GM12865 (cell line): ENCODE results near the gene LDLRAD2.

Experiments
- DNase-seq: peaks from one replicate; pipeline ENCODE4 v3.0.0; 2010; ENCODE audit warnings: low read depth
- H3K4me3 ChIP-seq: 2 replicates; pipeline ENCODE4 v1.5.1; 2011; ENCODE audit warnings: mild to moderate bottlenecking, low read depth, low read length, control low read depth
- TF ChIP-seq, protein P1 (sequence below): IDR thresholded peaks from 2 replicates; pipeline ENCODE4 v1.5.1; 2011; ENCODE audit warnings: low read length, control low read depth, low read depth, inconsistent platforms; ENCODE audit not compliant: insufficient read depth; ENCODE audit errors: missing control alignments

LDLRAD2 gene

GRCh38 chr1:21794656-21795055 lies 17.4 kb upstream of the LDLRAD2 start:
- TF ChIP-seq, protein P1, sequence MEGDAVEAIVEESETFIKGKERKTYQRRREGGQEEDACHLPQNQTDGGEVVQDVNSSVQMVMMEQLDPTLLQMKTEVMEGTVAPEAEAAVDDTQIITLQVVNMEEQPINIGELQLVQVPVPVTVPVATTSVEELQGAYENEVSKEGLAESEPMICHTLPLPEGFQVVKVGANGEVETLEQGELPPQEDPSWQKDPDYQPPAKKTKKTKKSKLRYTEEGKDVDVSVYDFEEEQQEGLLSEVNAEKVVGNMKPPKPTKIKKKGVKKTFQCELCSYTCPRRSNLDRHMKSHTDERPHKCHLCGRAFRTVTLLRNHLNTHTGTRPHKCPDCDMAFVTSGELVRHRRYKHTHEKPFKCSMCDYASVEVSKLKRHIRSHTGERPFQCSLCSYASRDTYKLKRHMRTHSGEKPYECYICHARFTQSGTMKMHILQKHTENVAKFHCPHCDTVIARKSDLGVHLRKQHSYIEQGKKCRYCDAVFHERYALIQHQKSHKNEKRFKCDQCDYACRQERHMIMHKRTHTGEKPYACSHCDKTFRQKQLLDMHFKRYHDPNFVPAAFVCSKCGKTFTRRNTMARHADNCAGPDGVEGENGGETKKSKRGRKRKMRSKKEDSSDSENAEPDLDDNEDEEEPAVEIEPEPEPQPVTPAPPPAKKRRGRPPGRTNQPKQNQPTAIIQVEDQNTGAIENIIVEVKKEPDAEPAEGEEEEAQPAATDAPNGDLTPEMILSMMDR: no peak
- H3K4me3 ChIP-seq: no peak overlapping the region

DNA sequence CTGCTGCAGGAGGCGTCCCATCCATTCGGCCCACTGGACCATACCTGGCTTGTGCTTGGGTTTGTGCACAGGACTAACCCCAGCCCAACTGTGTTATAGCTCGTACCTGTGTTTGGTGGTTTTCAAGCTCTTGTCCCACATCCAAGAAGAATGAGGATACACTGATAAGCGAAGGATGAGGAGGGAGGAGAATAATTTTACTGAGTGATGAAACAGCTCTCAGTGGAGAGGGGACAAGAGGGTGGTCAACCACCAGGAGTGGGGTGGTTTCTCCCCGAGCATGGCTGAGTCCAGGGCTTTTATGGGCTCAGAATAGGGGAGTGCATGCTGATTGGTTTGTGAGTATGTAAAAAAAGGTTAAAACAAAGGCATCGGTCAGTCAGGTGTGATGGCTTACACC lies 17.0 kb upstream of the LDLRAD2 start:
- no peak for DNase-seq
- TF ChIP-seq, protein P1: no peak
- no peak overlapping the region for H3K4me3 ChIP-seq

More at GRCh38 chr1:21794656-21795055, 17.4 kb upstream of the LDLRAD2 start:
- no peak for DNase-seq

DNA sequence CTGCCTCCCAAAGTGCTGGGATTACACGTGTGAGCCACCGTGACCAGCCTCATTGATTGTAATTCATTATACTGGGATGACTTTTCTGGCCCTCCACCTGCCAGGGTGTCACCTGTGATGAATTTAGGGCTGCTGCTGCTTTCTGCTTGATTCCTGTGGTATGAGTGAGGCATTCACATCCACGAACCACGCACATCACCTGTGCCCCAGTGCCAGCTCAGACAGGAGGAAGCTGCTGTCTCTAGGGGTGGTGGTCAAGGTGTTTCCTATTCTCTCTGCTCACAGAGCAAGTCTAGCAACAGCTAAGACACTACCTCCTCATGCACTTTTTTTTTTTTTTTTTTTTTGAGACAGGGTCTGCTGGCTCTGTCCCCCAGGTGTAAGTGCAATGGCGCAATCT lies 12.3 kb upstream of the LDLRAD2 start:
- no peak for DNase-seq
- H3K4me3 ChIP-seq: no peak overlapping the region
- TF ChIP-seq, protein P1: no peak

DNA sequence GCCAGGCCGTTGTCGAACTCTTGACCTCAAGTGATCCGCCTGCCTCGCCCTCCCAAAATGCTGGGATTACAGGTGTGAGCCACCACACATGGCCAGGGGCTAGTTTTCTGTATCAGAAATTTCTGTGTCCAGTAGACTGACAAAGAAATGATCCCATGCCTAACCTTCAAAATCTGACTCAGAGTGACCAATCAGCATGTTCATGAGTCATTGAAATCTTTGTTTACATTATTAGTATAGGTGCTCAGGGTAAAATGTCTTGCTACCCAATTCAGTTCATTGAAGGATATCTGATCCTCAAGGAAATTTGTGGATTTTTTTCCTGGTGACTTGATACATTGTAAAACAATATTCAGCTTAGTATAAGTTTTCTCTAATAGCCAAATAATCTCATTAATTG lies 11.0 kb upstream of the LDLRAD2 start:
- TF ChIP-seq, protein P1: no peak
- no peak for DNase-seq
- no peak overlapping the region for H3K4me3 ChIP-seq

DNA sequence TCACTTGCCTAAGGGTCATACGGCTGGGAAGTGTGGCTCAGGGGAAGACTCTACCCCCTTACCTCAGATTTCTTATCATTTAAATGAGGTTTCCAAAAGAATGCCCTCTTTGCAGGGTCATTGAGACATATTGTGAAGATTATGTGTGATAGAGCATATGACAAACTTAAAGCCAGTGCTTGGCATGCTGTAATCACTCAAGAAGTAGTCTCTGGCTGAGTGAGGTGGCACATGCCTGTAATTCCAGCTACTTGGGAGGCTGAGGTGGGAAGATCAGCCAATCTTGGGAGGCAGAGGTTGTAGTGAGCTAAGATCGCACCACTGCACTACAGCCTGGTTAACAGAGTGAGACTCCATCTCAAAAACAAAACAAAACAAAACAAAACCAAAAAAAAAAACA lies 7.5 kb upstream of the LDLRAD2 start:
- H3K4me3 ChIP-seq: no peak overlapping the region
- TF ChIP-seq, protein P1: no peak
- DNase-seq: no peak

GRCh38 chr1:21813542-21813941 lies 1.5 kb downstream of the LDLRAD2 start:
- H3K4me3 ChIP-seq: no peak overlapping the region
- TF ChIP-seq, protein P1: no peak
- DNase-seq: no peak

DNA sequence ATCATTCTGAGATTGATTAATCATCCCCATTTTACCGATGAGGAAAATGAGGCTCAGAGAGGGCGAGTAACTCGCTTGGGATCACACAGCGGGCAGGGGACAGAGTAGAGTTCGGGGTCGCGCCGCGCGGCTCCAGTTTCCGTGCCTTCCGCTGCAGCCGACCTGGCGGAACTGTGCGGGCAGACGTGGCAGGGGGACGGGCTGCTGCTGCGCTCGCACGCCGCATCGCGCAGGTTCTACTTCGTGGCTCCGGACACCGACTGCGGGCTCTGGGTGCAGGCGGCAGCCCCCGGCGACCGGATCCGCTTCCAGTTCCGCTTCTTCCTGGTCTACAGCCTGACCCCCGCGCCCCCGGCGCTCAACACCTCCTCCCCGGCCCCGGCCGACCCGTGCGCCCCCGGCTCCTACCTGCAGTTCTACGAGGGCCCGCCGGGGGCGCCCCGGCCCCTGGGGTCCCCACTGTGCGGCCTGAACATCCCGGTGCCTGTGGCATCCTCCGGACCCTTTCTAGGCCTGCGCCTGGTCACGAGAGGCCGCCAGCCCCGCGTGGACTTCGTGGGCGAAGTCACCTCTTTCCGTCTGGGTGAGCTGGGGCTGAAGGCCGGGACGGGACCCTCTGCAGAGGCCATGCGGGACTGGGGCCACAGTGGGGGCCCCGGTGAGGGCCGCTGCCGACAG lies 2.3 kb downstream of the LDLRAD2 start:
- DNase-seq: peak; percentile 51
- TF ChIP-seq, protein P1: peak; percentile 73
- H3K4me3 ChIP-seq: peak overlapping the region; percentile 41
